T-helper 1 cell treated with Interleukin-12 subunit alpha and Interleukin-12 subunit beta and Interleukin-4 antibody, amounts not matched to agents 30 ng/mL and 1 ng/mL, for 36 hours (primary cell): Measurements from ENCODE around the gene DIAPH3. TPM values are rescaled to one million over a fixed set of nuclear protein-coding genes. Genes with fewer than 3 reads are reported as not detected.
"Not testable (repeated sequence)": the region's sequence is repeated elsewhere in the genome, so short reads cannot be mapped to it uniquely, and the experiment has no call there.

ENCODE experiments used
- intact Hi-C: fragments of 100-400 bp; cut with micrococcal nuclease; formaldehyde crosslinking; loops from one replicate; pipeline ENCODE4 v1.15.1; 2024
- total RNA-seq: library from RNA; stranded (reverse); gene quantifications from 2 replicates; pipeline ENCODE4 v1.2.3, GENCODE V29; 2022

DIAPH3 gene
- total RNA-seq, 1 donor from 2014 or later = 17.5 TPM

DNA sequence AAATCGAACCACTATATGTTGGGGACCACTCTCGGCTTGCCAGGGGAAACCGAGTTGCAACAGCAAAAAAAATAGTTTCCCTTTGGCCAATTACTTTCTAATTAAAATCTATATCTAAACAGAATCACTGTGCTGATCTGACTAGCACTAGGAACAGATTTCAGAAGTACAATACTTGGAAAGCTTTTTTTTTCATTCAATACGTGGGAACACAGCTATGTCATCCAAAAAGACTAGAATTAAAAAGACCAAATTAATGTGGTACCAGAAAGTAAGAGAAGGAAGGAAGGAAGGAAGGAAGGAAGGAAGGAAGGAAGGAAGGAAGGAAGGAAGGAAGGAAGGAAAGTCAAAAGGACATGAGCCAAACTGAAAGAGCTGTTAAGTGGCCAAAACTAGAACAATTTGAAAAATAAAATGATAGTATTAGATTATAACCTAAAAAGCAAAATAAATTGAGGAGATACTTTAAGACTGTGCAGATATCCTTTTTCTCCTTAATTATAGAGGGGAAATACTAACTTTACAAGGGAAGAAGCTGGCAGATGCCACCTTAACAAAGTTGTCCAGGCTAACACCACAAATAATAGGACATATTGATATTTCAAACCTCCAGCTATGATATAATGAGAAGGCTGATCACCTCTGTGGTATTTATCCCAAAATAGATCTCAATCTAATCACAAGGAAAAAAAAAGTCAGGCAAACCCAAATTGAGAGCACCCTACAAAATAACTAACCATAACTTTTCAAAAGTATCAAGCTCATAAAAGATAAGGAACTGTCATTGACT is 63.9 kb downstream of the DIAPH3 start:
- intact Hi-C loops = no loop called here

DNA sequence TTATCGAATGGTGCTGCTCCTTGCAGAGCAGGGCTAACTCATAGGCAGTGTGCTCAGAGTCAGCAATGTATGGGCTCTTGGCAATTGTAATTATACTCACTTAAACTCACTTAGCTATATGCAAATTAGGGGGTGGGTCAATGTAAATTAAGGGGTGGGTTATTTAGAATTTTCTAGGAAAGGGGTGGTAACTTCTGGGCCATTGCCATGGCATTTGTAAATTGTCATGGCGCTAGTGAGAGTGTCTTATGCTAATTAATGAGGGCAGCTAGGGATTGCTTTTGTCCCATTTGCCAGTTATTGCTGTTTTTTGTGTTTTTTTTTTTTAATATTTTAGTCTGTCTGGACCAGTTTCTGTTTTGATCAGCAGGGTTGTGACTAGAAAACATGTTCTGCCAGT is 68.4 kb downstream of the DIAPH3 start:
- intact Hi-C loops = no loop called here

DNA sequence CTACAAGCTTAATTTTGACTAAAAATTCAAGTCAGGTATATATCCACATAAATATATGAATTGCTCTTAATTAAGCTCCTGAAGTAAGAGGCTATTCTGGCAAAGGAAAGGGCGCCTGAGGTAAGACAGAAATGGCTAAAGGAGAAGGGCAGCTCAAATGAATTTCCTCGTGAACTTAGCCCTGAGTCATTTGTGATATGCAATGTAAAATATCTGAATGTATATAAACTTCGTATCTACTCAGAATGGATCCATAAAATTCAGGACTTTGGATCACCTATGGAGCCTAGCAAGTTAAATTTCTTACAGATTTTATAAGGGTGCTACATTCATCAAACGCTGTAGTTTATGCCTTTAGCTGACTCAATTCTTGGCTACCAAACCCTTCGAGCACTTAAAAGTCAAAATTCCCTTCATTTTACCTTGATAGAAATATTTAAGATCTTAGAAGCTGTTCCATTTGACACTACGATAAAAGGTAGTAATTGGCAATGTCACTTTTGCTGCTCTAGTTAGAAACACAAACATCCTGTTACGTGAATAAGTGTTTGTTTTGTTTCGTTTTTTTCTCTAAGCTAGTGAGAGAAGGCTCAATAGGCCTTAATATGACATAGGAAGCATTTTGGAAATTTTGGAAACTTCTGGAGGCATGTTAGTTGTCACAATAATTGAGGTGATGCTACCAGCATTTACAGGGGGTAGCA is 69.2 kb downstream of the DIAPH3 start:
- intact Hi-C loops = no loop called here

DNA sequence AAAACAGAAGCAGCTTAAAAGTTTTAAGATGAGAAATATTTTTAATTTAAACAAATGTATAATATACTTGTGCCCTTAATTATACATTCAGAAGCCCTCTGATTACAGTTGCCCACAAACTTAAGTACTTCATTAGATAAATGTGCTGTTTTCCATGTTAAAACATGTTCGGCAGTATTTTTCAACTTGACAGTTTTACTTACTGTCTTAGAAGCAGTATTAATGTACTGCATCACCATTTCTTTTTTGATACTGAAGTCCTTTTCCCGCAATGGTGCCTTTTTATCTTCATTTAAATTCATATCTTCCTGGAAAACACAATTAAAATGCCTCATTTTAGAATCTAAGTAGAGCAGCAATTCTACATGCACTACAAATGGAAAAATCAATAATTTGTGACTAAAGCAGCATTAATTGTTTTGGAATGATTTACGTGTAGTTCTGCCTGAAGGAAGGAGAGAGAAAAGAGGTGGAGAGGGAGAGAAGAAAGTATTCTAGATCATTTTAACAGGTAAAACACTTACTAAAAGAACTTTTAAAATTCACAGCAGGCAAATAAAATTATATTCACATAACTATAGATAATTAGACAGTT is 70.2 kb downstream of the DIAPH3 start:
- intact Hi-C loops = no loop called here

DNA sequence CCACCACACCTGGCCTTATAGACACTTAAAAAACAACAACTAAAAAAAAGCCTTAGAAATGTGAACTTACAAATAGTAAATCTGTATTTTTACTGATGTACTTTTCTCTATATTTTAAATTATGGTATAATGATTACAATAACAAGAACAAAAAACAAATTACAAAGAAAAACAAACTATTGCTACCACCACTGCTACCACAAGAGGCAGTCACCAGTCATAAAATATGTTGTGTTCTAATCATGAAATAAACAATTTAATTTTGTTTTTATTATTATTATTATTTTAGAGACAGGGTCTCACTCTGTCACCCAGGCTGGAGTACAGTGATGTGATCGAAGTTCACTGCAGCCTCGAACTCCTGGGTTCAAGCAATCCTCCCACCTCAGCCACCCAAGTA is 72.2 kb downstream of the DIAPH3 start:
- intact Hi-C loops = no loop called here

DNA sequence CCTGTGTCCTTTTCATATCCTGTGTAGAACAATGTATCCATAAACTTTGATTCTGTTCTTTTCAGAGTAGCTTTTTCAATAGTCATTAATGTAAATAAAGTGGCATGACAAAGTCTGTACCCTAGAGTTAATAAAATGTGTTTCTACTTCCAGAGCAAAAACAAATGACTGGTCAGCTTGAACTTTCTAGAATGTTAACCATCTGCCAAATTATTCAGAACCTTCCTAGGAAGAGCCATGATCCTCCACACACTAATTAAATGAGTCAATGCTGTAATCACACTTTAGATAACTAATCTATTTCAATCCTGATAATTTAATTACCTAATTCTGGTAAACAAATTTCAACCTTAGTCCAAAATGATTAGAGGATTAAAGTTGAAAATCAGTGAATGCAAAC is 73.2 kb downstream of the DIAPH3 start:
- intact Hi-C loops = no loop called here

DNA sequence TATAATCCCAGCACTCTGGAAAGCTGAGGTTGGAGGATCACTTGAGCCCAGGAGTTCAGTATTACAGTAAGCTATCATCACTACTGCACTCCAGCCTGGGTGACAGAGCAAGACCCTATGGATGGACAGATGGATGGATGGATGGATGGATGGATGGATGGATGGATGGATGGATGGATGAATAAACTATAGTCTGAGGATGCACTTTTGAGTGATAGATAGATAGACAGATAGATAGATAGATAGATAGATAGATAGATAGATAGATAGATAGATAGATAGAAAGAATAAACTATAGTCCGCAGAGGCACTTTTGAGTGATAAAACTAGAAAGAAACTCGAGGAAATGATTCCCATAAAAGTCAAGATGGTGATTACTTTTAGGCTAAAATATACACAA is 79.9 kb downstream of the DIAPH3 start:
- intact Hi-C loops = not testable (repeated sequence)

DNA sequence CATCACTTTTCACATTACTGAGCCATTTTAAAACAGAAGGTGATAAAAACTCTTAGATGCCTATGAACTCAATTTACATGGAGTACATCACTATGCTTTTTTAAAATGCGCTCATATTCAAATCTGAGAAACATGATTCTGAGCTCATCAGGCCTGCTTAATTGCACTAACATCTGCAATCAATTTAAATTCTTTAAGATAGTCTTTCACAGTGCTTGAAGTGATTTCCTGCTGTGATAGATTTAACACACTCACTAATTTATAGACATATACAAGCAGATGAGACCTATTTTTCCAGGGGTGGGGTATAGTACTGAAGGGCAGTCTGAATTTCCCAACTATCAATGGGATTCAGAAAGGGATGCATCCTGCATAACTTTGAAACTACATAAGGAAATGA is 82.9 kb downstream of the DIAPH3 start:
- intact Hi-C loops = no loop called here

DNA sequence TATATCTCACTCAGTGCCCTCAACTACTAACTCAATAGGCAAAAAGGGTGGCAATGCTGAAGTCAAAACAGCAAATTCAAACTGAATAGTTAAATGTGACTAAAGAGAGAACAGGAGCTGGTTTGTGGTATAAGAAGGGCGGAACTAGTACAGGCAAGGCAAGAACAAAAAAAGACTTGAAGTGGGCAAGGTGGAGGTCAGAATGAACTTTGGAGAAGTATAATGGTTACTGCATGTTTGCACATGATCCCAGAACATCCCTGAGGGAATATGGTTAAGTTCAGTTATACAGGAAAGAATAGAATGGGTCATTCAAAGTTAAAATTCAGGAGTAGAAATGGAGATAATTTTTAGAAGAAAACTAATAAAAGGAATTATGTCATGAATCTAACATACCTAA is 85.5 kb downstream of the DIAPH3 start:
- intact Hi-C loops = no loop called here

DNA sequence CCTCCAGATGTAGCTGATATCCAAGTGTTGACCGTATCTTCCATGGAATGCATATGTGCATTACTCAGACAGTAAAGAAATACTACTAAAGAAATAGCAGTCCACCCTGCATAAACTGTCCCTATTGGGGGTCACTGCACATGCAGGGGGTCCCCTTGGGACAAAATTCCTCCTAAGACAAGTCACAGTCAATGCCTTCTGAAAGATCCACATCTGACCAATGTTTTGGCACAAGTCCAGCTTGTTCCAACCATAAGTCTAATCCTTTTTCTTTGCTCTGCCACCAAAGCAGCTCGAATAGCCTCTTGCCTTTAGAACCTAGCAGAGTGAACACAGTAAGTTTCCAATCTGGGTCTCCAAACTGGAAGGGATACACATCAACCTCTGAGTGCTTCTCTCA is 87.9 kb downstream of the DIAPH3 start:
- intact Hi-C loops = no loop called here

DNA sequence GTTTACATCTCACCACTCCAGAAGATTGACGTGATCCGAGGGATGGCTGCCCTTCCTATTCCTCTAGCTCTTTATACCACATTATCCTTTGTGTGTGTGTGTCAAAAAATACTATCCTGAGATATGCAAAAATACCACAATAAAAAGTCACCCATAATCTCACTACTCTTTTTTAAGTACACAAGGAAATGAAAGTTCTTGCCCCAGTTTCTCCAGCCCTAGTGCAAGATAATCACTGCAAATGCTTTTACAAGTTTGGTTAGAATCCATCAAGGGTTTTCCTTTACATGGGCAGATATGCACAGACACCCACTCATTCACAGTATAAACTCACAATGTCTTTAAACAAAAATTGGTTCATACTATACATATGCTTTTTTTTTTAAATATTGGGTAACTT is 89.3 kb downstream of the DIAPH3 start:
- intact Hi-C loops = no loop called here

DNA sequence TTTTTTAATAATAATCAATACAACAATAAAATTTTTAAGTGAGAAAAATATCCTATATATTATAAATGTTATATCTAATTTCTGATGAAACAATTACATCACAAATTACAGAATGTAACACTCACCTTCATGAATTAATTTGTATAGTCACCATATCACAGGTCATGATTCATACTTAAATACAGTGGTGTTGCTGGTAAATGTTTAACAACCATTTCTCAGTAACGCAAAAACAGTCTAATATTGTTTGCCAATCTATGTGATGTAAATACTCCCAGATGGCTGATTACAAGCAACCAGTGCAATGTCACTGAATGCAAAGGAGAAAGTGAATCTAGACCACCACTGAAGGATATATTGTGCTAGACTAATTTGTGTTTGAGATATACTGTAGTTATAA is 97.5 kb downstream of the DIAPH3 start:
- intact Hi-C loops = no loop called here

DNA sequence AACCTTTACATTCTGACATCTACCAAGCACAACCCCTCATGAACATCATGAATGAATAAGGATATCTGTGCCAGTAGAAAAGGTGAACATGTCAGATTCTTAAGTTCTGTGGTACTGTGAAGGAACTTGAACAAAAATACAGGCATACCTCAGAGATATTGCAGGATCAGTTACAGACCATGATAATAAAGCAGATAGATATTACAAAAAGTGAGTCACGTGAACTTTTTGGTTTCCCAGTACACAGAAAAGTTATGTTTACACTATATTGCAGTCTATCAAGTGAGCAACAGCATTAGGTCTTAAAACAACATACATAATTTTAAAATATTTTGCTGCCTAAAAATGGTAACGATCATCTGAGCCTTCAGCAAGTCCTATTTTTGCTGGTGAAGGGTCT is 101.2 kb downstream of the DIAPH3 start:
- intact Hi-C loops = no loop called here

DNA sequence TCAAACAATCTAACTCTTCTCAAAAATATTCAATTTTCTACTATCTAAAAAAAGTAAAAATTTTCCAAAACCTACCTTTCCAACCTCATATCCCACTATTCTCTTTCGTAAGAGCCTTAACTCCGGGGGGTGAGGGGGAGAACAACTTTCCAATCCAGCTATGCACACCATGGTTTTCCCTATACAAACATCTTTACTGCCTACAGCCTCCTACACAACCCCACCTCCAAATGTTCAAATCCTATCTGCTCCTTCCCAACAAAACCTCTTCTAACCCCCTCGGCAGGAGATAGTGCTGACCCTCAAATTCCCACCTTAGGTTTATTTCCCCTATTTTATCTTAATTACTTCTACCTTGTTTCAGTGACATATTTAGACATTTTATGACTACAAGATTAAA is 102.0 kb downstream of the DIAPH3 start:
- intact Hi-C loops = no loop called here

DNA sequence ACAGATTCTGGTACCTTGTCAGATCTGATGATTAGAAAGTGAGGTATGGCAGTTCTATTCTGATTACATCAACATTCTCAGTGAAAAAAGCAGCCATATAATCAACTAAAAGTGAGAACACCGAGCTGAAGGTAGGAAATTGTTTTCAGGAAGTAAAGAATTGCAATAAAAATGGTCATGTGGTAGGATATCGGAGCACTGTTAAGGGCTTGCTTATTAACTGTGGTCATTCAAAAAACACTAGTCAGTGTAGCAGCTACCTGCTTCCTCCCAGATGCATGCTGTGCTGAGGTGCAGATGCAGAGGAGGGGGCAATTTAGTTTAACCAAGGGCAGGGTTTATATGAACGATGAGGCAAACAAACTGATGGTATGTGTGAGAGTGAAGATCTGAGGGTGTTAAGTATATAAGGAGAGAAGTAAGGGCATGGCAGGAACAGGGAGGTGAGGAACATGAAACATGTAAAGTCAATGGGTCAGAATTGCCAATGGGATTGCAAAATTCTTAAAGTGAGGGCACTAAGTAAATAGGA is 111.9 kb downstream of the DIAPH3 start:
- intact Hi-C loops = no loop called here

DNA sequence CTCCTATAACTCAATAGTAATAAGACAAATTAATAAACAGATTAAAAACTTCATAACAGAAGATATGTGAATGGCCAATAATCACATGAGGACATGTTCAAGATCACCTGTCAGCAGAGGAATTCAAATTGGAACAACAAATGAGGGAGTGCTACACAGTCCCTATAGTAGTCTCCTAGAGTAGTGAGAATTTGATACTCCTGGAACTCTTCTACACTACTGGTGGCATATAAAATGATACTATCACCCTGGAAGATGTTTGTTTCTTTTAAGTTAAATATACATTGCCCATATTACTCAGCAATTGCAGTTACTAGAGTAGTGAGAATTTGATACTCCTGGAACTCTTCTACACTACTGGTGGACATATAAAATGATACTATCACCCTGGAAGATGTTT is 115.4 kb downstream of the DIAPH3 start:
- intact Hi-C loops = not testable (repeated sequence)

DNA sequence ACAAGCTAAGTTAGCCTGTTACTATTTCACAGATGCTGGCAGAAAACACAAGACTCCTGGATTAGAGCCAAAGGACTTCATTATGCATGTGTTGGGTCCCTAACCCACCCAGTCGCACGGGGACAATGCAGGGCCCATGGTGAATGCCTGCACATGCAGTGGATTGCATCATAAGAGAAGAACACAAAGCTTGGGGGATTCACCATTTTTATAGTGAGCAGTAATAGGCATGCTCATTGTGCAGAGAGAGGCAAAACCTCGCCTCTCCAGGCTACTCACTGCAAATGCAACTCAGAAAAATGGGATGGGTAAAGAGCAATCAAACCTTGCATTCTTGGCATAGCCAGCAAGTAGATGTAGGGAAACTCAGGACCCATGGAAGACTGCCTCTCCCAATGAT is 115.8 kb downstream of the DIAPH3 start:
- intact Hi-C loops = no loop called here

DNA sequence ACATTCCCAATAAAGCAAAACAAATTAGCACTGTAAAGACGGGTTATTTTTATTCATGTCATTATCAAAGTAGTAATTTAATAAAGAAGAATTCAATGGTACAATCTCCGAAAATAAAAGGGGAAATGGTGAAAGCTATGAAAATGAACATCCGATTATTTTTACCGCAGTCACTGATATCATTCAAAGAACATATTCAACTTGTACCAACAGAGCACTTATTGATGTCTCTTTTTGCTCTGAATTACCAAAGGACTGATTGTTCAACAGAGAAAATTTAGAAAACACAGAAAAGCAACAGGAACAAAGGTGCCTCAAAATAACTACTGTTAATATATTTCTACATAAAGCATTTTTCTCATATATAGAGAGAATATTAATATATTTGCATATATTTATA is 119.4 kb downstream of the DIAPH3 start:
- intact Hi-C loops = no loop called here

DNA sequence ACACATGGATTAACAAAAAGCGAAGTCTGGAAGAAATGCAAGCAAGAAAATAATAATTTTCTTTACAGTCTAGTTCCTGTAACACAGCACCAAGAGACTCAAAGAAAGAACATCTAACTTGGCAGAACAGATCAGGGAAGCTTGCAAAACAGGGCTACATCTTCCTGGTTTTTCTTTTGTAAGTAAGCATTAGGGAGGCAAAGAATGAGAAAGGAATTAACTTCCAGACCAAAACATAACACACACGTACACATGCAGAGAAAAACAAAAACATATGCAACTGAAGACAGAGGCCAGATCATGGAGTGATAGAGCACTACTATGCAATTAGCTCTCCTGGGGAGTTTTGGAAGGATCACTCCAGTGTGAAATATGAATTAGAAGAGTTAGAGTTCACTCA is 120.5 kb downstream of the DIAPH3 start:
- intact Hi-C loops = no loop called here

DNA sequence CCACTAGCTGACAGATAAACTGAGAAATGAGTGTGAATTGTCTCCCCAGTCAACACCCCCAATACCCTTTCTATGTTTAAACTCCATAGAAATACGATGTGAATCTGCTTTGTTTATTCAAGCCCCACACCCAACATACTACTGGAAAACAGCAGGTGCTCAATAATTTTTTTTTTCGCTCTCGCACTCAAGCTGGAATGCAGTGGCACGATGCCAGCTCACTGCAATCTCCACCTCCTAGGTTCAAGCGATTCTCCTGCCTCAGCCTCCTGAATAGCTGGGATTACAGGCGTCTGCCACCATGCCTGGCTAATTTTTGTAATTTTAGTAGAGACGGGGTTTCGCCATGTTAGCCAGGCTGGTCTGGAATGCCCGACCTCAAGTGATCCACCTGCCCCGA is 123.1 kb downstream of the DIAPH3 start:
- intact Hi-C loops = not testable (repeated sequence)

DNA sequence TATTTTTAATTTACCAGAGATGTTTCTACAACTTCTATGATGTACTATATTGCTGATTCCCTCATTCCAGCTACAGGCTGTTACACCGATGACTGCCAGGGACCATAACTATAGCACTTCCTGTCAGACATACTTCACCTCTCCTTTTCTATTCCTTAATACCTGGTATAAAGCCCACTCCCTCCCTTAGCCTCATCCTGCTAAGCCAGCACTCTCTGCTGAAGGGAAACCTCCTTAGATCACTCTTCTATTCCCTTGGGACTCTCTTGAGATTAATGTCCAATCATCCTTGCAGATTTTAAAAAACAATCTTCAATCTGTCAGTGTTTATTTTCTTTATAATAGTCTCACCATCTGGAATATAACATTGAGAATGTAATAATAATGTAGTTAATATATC is 127.9 kb downstream of the DIAPH3 start:
- intact Hi-C loops = no loop called here

DNA sequence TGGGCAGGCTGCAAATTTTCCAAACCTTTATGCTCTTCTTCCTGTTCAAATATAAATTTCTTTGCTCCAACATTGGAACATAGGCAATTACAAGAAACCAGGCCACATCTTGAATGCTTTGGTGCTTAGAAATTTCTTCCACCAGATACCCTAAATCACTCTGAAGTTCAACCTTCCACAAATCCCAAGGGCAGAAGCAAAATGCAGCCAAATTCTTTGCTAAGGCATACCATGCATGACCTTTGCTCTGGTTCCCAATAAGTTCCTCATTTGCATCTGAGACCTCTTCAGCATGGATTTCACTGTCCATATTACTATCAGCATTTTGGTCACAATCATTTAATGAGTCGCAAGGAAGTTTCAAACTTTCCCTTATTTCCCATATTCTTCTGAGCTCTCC is 130.9 kb downstream of the DIAPH3 start:
- intact Hi-C loops = no loop called here
